GM19025 (cell line): ENCODE data around the gene CSAG2.
"Not testable (repeated sequence)": the region's sequence is repeated elsewhere in the genome, so short reads cannot be mapped to it uniquely, and the experiment has no call there.

Source experiments
- ATAC-seq: cut with Tn5 transposase; IDR thresholded peaks from one replicate; pipeline ENCODE4 v1.9.1; 2021; ENCODE audit warnings: mild to moderate bottlenecking, low read depth, moderate library complexity; ENCODE audit not compliant: unreplicated experiment

Gene CSAG2, protein sequence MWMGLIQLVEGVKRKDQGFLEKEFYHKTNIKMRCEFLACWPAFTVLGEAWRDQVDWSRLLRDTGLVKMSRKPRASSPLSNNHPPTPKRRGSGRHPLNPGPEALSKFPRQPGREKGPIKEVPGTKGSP

DNA sequence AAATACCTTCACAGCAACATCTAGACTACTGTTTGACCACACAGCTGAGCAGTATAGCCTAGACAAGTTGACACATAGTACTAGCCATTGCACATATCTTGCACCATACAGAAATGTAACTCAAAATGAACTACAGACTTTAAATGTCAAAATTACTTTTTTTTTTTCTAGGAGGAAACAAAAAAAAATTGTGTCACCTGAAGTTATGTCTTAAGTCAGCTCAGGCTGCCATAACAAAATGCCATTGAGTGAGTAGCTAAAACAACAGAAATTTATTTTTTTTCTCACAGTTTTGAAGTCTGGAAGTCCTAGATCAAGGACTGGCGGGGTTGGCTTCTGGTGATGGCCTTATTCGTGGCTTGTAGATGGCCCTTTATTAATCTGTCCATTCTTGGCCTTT lies at the start of gene CSAG2:
TSS of gene CSAG2 (minus strand) at position 101 of the 400 bp plus-strand sequence. CDS start 161 bp downstream, outside the sequence.
- not testable (repeated sequence) for ATAC-seq

DNA sequence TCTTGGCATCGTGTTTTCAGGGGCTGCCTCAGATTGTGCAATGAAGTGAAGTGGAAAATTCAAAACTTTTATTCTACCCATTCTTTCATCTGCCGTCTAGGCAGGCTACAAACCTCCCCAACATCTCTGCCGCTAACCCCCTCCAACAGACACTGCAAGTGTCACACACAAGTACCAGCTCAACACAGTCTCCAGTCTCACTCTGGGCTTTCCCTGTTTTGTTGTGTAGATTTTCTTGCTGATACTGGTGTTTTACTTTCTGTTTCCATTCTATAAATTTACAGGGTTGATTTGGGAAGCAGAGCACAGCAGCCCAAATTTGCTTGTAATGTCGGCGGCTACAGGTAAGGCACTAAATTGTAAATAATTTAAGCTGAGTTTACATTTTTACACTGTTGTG lies 45.8 kb upstream of the CSAG2 start:
- ATAC-seq, result not testable (repeated sequence)

DNA sequence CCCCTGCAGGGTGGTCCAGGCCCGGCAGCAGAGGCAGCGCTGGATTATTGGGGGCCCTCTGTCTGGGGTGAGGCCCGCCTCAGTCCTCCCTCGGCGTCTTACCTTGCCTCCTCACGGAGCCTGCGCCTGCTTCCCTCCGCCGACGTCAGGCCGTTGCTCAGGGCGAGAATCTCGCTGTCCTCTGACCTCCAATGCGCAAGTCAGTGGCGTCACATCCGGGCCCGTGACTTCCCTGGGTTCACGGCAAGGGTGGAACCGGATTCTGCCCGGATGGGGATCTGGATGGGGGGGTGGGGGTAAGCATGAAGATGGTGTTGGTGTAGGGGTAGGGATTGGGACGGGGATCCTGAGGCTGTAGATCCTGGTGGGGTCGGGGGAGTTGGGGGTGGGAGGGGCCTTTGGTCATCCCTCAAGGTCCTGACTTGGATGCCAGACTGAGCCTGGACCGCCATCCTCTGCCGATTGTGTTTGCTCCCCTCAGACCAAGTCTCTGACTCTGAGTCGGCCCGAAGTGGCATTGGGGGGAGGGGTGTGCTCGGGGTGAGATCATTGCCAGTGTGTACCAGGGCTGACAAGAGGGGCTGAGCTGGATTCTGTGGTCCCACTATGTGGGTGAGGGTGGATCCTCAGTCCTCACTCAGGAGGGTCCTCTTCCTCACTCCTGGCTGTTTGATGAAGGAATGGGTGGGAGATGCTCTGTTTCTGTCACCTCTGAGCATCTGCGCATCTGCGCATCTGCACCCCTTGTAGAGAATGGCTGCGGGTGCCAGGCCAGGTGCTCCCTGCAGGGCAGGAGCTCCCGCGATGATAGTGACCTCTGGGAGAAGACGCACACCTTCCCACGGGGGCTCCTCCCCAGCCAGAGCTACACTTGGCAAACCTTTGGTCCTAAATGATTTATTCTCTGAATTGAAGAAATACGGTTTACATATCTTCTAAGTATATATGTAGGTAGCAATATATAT lies 44.9 kb upstream of the CSAG2 start, which contains the start of gene MAGEA2:
TSS of gene MAGEA2 (minus strand) at position 157 of the 965 bp plus-strand sequence. CDS start 2,479 bp downstream, outside the sequence.
- not testable (repeated sequence) for ATAC-seq

DNA sequence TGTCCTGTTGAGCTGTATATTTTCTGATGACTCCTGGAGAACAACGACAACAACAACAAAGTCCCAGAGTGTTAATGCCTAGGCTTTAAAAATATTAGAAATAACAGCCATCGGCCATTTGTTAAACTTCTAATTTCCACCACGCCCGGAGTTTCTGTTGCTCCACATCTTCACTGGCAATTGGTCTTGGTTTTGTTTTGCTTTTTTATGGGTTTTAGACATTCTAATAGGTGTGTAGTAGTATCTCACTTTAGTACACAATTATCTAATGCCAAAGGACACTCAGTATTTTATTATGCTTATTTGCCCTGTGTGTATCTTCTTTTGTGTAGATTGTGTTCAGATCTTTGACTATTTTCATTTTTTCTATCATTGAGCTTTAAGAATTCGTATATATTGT lies 29.5 kb upstream of the CSAG2 start:
- ATAC-seq, result no peak

DNA sequence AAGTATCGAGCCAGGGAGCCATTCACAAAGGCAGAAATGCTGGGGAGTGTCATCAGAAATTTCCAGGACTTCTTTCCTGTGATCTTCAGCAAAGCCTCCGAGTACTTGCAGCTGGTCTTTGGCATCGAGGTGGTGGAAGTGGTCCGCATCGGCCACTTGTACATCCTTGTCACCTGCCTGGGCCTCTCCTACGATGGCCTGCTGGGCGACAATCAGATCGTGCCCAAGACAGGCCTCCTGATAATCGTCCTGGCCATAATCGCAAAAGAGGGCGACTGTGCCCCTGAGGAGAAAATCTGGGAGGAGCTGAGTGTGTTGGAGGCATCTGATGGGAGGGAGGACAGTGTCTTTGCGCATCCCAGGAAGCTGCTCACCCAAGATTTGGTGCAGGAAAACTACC lies 27.5 kb upstream of the CSAG2 start:
- ATAC-seq, result not testable (repeated sequence)

DNA sequence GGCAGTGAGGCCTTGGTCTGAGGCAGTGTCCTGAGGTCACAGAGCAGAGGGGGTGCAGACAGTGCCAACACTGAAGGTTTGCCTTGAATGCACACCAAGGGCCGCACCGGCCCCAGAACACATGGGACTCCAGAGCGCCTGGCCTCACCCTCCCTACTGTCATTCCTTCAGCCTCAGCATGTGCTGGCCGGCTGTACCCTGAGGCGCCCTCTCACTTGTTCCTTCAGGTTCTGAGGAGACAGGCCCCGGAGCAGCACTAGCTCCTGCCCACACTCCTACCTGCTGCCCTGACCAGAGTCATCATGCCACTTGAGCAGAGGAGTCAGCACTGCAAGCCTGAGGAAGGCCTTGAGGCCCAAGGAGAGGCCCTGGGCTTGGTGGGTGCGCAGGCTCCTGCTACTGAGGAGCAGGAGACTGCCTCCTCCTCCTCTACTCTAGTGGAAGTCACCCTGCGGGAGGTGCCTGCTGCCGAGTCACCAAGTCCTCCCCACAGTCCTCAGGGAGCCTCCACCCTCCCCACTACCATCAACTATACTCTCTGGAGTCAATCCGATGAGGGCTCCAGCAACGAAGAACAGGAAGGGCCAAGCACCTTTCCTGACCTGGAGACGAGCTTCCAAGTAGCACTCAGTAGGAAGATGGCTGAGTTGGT lies 26.9 kb upstream of the CSAG2 start:
- ATAC-seq, result no peak

DNA sequence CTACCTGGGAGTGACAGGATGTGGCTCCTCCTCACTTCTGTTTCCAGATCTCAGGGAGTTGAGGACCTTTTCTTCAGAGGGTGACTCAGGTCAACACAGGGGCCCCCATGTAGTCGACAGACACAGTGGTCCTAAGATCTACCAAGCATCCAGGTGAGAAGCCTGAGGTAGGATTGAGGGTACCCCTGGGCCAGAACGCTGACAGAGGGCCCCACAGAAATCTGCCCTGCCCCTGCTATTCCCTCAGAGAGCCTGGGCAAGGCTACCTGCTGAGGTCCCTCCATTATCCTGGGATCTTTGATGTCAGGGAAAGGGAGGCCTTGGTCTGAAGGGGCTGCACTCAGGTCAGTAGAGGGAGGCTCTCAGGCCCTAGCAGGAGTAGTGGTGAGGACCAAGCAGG lies 26.0 kb upstream of the CSAG2 start:
- no peak for ATAC-seq

DNA sequence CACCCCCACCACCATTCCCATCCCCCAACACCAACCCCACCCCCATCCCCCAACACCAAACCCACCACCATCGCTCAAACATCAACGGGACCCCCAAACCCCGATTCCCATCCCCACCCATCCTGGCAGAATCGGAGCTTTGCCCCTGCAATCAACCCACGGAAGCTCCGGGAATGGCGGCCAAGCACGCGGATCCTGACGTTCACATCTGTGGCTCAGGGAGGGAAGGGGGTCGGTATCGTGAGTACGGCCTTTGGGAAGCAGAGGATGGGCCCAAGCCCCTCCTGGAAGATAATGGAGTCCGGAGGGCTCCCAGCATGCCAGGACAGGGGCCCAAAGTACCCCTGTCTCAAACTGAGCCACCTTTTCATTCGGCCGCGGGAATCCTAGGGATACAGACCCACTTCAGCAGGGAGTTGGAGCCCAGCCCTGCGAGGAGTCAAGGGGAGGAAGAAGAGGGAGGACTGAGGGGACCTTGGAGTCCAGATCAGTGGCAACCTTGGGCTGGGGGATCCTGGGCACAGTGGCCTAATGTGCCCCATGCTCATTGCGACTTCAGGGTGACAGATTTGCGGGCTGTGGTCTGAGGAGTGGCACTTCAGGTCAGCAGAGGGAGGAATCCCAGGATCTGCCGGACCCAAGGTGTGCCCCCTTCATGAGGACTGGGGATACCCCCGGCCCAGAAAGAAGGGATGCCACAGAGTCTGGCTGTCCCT lies 25.2 kb upstream of the CSAG2 start:
- not testable (repeated sequence) for ATAC-seq

DNA sequence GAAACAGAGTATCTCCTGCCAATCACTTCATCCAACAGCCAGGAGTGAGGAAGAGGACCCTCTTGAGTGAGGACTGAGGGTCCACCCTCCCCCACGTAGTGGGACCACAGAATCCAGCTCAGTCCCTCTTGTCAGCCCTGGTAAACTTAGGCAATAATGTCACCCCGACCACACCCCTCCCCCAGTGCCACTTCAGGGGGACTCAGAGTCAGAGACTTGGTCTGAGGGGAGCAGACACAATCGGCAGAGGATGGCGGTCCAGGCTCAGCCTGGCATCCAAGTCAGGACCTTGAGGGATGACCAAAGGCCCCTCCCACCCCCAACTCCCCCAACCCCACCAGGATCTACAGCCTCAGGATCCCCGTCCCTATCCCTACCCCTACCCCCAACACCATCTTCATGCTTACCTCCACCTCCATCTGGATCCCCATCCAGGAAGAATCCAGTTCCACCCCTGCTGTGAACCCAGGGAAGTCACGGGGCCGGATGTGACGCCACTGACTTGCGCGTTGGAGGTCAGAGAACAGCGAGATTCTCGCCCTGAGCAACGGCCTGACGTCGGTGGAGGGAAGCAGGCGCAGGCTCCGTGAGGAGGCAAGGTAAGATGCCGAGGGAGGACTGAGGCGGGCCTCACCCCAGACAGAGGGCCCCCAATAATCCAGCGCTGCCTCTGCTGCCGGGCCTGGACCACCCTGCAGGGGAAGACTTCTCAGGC lies 24.3 kb upstream of the CSAG2 start, which contains the start of the genes CSAG1 and MAGEA12:
TSS of gene CSAG1 (minus strand) at position 461 of the 715 bp plus-strand sequence. CDS start 1,261 bp downstream, outside the sequence.
TSS of gene MAGEA12 (plus strand) at position 497 of the 715 bp plus-strand sequence. CDS start 2,405 bp downstream, outside the sequence.
- no peak for ATAC-seq

DNA sequence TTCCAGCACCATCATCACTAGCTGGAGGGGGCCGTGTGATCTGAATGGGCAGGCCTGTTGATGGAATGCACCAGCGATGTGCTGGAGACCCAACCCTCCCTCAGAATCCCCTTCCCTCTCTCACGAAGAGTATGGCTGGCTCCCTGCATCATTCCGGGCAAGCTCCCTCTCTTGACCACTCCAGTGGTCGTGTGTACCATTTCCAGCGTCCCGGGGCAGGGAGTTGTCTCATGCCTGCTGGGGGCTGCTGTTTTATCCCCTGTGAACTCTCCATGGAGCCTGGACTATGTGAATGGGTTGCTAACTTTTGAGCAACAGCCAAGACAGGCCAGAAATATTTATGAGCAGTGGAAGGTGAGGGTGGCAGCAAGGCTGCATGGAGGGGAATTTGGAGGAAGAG lies 16.3 kb upstream of the CSAG2 start:
- no peak for ATAC-seq

DNA sequence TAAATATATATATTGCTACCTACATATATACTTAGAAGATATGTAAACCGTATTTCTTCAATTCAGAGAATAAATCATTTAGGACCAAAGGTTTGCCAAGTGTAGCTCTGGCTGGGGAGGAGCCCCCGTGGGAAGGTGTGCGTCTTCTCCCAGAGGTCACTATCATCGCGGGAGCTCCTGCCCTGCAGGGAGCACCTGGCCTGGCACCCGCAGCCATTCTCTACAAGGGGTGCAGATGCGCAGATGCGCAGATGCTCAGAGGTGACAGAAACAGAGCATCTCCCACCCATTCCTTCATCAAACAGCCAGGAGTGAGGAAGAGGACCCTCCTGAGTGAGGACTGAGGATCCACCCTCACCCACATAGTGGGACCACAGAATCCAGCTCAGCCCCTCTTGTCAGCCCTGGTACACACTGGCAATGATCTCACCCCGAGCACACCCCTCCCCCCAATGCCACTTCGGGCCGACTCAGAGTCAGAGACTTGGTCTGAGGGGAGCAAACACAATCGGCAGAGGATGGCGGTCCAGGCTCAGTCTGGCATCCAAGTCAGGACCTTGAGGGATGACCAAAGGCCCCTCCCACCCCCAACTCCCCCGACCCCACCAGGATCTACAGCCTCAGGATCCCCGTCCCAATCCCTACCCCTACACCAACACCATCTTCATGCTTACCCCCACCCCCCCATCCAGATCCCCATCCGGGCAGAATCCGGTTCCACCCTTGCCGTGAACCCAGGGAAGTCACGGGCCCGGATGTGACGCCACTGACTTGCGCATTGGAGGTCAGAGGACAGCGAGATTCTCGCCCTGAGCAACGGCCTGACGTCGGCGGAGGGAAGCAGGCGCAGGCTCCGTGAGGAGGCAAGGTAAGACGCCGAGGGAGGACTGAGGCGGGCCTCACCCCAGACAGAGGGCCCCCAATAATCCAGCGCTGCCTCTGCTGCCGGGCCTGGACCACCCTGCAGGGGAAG lies 5.0 kb upstream of the CSAG2 start, which contains the start of gene MAGEA2B:
TSS of gene MAGEA2B (plus strand) at position 814 of the 973 bp plus-strand sequence. CDS start 2,479 bp downstream, outside the sequence.
- ATAC-seq, result not testable (repeated sequence)

DNA sequence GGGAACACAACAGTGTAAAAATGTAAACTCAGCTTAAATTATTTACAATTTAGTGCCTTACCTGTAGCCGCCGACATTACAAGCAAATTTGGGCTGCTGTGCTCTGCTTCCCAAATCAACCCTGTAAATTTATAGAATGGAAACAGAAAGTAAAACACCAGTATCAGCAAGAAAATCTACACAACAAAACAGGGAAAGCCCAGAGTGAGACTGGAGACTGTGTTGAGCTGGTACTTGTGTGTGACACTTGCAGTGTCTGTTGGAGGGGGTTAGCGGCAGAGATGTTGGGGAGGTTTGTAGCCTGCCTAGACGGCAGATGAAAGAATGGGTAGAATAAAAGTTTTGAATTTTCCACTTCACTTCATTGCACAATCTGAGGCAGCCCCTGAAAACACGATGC lies 4.1 kb upstream of the CSAG2 start:
- not testable (repeated sequence) for ATAC-seq

DNA sequence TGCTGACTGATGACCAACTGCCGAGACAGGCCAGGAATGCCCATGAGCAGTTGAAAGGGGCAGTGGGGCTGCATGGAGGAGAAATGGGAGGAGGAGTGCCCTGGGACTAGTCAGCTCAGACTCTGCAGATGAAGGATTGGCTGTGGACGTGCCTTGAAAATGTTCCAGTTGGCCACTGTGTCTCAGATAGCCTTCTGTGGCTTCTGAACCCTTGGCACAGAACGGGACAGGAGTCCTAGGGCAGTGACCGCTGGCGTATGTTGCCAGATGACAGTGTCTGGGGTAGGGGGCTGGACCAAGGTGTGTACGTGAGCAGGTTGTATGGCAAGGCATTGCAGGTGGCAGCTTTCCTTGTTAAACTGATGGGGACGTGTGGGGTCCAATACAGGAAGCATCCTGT lies 2.6 kb downstream of the CSAG2 start:
- ATAC-seq, result not testable (repeated sequence)

DNA sequence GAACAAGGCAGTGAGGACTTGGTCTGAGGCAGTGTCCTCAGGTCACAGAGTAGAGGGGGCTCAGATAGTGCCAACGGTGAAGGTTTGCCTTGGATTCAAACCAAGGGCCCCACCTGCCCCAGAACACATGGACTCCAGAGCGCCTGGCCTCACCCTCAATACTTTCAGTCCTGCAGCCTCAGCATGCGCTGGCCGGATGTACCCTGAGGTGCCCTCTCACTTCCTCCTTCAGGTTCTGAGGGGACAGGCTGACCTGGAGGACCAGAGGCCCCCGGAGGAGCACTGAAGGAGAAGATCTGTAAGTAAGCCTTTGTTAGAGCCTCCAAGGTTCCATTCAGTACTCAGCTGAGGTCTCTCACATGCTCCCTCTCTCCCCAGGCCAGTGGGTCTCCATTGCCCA lies 8.7 kb downstream of the CSAG2 start:
- ATAC-seq, result not testable (repeated sequence)

DNA sequence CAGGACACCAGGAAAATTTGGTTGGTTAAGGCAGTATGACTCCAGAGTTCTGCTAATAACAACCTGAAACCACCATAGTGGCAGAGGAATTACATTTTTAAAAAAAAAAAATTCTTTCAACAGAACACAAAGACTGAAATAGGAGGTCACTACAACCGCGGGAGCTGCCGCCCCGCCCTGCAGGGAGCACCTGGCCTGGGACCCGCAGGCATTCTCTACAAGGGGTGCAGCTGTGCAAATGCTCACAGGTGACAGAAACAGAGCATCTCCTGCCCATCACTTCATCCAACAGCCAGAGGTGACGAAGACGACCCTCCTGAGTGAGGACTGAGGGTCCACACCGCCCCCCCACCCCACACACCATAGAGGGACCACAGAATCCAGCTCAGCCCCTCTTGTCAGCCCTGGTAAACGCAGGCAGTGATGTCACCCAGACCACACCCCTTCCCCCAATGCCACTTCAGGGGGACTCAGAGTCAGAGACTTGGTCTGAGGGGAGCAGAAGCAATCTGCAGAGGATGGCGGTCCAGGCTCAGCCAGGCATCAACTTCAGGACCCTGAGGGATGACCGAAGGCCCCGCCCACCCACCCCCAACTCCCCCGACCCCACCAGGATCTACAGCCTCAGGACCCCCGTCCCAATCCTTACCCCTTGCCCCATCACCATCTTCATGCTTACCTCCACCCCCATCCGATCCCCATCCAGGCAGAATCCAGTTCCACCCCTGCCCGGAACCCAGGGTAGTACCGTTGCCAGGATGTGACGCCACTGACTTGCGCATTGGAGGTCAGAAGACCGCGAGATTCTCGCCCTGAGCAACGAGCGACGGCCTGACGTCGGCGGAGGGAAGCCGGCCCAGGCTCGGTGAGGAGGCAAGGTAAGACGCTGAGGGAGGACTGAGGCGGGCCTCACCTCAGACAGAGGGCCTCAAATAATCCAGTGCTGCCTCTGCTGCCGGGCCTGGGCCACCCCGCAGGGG lies 10.8 kb downstream of the CSAG2 start, which contains the start of gene MAGEA3:
TSS of gene MAGEA3 (plus strand) at position 843 of the 980 bp plus-strand sequence. CDS start 2,039 bp downstream, outside the sequence.
- ATAC-seq, result not testable (repeated sequence)

DNA sequence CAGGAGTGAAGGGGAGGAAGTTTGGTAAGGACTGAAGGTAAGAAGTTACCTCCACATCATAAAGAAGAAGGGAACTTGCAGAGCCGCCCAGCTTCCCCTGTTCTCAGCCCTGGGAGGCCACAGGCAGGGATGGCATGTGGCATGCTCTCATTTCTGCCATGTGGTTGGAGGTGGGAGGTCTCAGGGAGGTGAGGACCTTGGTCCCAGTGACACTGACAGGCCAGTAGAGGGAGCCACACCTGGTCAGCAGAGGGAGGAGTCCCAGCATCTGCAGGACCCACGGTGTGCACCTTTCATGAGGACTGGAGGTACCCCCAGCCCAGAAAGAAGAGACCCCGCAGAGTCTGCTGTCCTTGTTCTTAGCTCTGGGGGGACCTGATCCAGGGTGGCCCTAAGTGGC lies 28.1 kb downstream of the CSAG2 start:
- ATAC-seq, result peak; percentile 61

DNA sequence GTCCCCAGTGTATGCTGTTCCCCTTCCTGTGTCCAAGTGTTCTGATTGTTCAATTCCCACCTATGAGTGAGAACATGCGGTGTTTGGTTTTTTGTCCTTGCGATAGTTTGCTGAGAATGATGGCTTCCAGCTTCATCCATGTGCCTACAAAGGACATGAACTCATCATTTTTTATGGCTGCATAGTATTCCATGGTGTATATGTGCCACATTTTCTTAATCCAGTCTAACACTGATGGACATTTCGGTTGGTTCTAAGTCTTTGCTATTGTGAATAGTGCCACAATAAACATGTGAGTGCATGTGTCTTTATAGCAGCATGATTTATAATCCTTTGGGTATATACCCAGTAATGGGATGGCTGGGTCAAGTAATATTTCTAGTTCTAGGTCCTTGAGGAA lies 34.4 kb downstream of the CSAG2 start:
- ATAC-seq, result not testable (repeated sequence)
